Ascending aorta (tissue), 2 donors: ENCODE measurements around the gene KANSL1. TPM values are rescaled to one million over a fixed set of nuclear protein-coding genes. Genes with fewer than 3 reads are reported as not detected.

Experiments
- DNase-seq, 2 donors: peaks; one replicate each; pipeline ENCODE4 v3.0.0-alpha.2; 2019; ENCODE audit warnings: low spot score in 2 of 2
- H3K27ac ChIP-seq, 2 donors: fragments of 200-600 bp; sonication (generic); one replicate each; pipeline ENCODE4 v1.5.1; 2016 to 2017; ENCODE audit warnings: mild to moderate bottlenecking in 1 of 2
- H3K27me3 ChIP-seq: fragments of 200-600 bp; sonication (generic); one replicate; pipeline ENCODE4 v1.5.1; 2017
- H3K36me3 ChIP-seq, 2 donors: fragments of 200-600 bp; sonication (generic); one replicate each; pipeline ENCODE4 v1.5.1; 2016
- H3K4me1 ChIP-seq, 2 donors: fragments of 200-600 bp; sonication (generic); one replicate each; pipeline ENCODE4 v1.5.1; 2016 to 2017; ENCODE audit warnings: mild to moderate bottlenecking in 1 of 2
- H3K4me3 ChIP-seq, 2 donors: fragments of 200-600 bp; sonication (generic); one replicate each; pipeline ENCODE4 v1.5.1; 2016 to 2017; ENCODE audit warnings: mild to moderate bottlenecking in 1 of 2
- H3K9me3 ChIP-seq, 2 donors: fragments of 200-600 bp; sonication (generic); one replicate each; pipeline ENCODE4 v1.5.1; 2016
- intact Hi-C: fragments of 100-400 bp; cut with DNase I; formaldehyde crosslinking; loops from one replicate; pipeline ENCODE4 v1.15.1; 2023
- total RNA-seq: library from RNA; depleted of rRNA; stranded (reverse); fragments of >200 nt; gene quantifications from one replicate; pipeline ENCODE4 v1.1.0, GENCODE V29; 2016
- TF ChIP-seq, protein P1 (sequence below), 3 experiments: fragments of 200-600 bp in 2 of 3; fragments of 450-650 bp in 1 of 3; sonication (generic) in 2 of 3; IDR thresholded peaks; one replicate each; pipeline ENCODE4 v1.5.1; 2016 to 2019; ENCODE audit warnings: antibody characterized with exemption in 3 of 3, mild to moderate bottlenecking in 1 of 3, moderate library complexity in 1 of 3

Gene KANSL1
- total RNA-seq, 1 donor from 2014 or later, result 53.5 TPM

DNA sequence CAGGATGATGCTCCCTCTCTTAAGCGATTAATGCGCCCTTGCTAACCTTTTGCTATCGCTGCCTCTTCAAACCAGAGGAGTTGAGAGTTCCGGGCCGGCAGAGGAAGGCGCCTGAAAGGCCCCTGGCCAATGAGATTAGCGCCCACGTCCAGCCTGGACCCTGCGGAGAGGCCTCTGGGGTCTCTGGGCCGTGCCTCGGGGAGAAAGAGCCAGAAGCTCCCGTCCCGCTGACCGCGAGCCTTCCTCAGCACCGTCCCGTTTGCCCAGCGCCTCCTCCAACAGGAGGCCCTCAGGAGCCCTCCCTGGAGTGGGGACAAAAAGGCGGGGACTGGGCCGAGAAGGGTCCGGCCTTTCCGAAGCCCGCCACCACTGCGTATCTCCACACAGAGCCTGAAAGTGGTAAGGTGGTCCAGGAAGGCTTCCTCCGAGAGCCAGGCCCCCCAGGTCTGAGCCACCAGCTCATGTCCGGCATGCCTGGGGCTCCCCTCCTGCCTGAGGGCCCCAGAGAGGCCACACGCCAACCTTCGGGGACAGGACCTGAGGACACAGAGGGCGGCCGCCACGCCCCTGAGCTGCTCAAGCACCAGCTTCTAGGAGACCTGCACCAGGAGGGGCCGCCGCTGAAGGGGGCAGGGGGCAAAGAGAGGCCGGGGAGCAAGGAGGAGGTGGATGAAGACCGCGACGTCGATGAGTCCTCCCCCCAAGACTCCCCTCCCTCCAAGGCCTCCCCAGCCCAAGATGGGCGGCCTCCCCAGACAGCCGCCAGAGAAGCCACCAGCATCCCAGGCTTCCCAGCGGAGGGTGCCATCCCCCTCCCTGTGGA lies 210.2 kb downstream of the KANSL1 start:
- no peaks in the 10 kb centered on the region for H3K27me3 ChIP-seq
- TF ChIP-seq, protein P1, sequence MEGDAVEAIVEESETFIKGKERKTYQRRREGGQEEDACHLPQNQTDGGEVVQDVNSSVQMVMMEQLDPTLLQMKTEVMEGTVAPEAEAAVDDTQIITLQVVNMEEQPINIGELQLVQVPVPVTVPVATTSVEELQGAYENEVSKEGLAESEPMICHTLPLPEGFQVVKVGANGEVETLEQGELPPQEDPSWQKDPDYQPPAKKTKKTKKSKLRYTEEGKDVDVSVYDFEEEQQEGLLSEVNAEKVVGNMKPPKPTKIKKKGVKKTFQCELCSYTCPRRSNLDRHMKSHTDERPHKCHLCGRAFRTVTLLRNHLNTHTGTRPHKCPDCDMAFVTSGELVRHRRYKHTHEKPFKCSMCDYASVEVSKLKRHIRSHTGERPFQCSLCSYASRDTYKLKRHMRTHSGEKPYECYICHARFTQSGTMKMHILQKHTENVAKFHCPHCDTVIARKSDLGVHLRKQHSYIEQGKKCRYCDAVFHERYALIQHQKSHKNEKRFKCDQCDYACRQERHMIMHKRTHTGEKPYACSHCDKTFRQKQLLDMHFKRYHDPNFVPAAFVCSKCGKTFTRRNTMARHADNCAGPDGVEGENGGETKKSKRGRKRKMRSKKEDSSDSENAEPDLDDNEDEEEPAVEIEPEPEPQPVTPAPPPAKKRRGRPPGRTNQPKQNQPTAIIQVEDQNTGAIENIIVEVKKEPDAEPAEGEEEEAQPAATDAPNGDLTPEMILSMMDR (IDR thresholded peaks at IDR 0.05), result no peak
- intact Hi-C loops, result no loop called here
- no peak overlapping the region for H3K4me3 ChIP-seq
- no peak for DNase-seq
- H3K4me1 ChIP-seq, result no peaks in the 10 kb centered on the region
- H3K9me3 ChIP-seq, result no peaks in the 10 kb centered on the region
- H3K27ac ChIP-seq, result no peak overlapping the region
- no peaks in the 10 kb centered on the region for H3K36me3 ChIP-seq

DNA sequence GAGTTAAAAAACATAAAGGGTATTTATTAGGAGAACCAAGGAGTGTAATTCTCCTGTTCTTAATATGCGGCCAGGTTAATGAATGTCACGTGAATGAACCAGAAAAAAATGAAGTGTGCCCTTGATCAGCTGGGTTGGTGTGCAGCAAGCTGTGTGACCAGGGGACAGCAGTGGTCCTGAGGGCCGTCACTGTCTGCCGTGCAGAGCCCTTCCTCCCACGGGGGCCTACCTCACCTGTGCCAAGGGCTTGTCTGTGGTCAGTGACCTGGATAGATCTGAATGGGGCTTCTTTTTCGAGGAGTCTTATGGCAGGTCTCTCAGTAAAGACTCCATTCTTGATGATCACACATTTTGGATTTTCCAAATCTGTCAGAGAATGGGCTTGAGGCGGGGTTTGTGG lies 211.9 kb downstream of the KANSL1 start:
- H3K4me3 ChIP-seq, result no peak overlapping the region
- no peak overlapping the region for H3K27ac ChIP-seq
- intact Hi-C loops, result no loop called here
- no peak for DNase-seq
- no peaks in the 10 kb centered on the region for H3K36me3 ChIP-seq
- H3K27me3 ChIP-seq, result no peaks in the 10 kb centered on the region
- TF ChIP-seq, protein P1 (IDR thresholded peaks at IDR 0.05), result no peak
- no peaks in the 10 kb centered on the region for H3K9me3 ChIP-seq
- H3K4me1 ChIP-seq, result no peaks in the 10 kb centered on the region

DNA sequence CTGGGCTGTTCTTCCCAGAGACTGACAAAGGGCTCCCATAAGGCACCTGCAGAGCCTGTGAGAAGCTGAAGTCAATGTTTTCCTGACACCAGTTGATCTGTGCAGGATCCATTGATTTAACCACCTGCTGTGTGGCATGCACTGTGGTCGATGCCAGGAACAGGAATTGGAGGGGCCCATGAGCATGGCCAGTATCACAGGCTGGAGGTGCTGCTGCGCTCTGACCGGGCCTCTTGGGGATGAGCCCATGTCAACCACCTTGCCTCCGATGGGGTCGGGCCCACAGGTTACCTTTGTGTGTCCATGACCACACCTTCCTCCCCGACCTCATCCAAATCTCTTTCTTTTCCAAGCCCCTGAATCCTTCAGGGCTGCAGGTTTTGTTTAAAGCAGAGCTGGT lies 212.4 kb downstream of the KANSL1 start:
- H3K4me1 ChIP-seq, result no peaks in the 10 kb centered on the region
- H3K4me3 ChIP-seq, result no peak overlapping the region
- H3K27ac ChIP-seq, result no peak overlapping the region
- intact Hi-C loops, result no loop called here
- no peaks in the 10 kb centered on the region for H3K27me3 ChIP-seq
- DNase-seq, result no peak
- no peaks in the 10 kb centered on the region for H3K36me3 ChIP-seq
- TF ChIP-seq, protein P1 (IDR thresholded peaks at IDR 0.05), result no peak
- no peaks in the 10 kb centered on the region for H3K9me3 ChIP-seq

Other genes with a start within 250 kb of the KANSL1 start
- gene STH, start 194.2 kb downstream of the KANSL1 start, total RNA-seq, result not detected
- not detected for gene LRRC37A, start 101.7 kb upstream of the KANSL1 start, total RNA-seq
- not detected for gene ARL17B, start 168.3 kb upstream of the KANSL1 start, total RNA-seq